GM19463 (cell line): ENCODE measurements around the gene CD72.
"Not testable (repeated sequence)": the region's sequence is repeated elsewhere in the genome, so short reads cannot be mapped to it uniquely, and the experiment has no call there.

Source experiments
- ATAC-seq: cut with Tn5 transposase; IDR thresholded peaks from one replicate; pipeline ENCODE4 v1.9.1; 2021; ENCODE audit warnings: mild to moderate bottlenecking, moderate library complexity; ENCODE audit not compliant: unreplicated experiment

The CD72 gene

DNA sequence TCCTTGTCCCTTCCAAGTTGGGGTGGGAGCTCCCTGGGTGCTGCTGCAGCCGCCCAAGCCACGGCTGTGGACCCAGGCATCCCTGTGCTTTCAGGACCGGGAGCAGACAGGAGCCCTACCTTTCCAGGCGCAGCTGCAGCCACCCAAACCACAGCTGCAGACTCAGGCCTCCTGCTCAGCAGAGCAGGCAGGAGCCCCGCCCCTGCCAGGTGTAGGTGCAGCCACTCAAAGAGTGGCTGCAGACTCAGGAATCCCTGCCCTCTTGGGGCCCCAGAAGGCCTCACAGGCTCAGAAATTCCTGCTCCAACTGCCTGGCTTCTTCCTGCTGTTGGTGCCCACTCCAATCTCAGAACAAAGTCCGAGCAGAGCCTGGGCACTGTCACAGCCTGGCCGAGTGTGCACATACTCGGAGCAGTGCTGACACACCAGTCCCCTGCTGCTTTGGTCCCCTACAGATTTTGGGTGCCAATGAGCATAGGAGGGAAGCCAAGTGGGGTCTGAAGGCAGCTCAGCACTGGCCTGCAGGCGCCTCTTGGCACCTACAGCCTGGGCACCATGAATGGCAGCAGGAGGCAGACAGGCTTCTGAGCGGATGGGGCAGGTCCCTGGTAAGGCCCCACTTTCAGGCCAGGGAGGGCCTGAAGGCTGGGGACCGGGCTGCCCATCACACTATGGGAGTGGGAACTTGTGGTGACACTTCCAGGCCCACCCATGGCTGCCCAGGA is 19.2 kb downstream of the CD72 start:
- ATAC-seq, result no peak

DNA sequence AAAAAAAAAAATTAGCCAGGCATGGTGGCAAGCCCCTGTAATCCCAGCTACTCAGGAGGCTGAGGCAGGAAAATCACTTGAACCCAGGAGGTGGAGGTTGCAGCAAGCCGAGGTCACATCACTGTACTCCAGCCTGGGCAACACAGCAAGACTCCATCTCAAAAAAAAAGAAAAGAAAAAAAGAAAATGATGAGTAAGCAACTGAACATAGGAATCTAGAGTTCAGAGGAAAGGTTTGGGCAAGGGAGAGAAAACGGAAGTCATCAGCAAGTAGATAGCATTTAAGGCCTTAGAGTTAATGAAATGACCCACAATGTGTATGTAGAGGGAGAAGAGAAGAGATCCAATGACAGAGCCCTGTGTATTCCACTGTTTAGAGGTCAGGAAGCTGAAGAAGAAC is 21.3 kb downstream of the CD72 start:
- ATAC-seq, result not testable (repeated sequence)

DNA sequence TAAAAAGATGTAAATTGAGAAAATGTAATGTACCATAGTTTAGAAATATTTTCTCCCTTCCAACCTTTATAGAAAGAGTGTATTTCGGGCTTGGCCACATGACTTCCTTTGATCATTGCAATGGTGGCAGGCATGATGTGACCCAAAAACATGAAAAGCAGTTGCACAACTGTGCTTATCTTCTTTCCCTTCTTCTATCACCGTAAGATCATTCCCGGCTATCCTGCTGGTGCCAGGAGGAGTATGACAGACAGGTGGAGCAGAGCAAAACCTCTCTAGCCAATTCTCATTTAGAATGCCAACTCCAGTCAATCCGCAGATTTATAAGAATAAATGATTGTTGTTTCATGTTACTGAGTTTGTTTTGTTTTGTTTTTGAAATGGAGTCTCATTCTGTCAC is 23.7 kb downstream of the CD72 start:
- no peak for ATAC-seq

- no peak for ATAC-seq
These were observed 24.6 kb downstream of the CD72 start for GRCh38 chr9:35593581-35593980.

DNA sequence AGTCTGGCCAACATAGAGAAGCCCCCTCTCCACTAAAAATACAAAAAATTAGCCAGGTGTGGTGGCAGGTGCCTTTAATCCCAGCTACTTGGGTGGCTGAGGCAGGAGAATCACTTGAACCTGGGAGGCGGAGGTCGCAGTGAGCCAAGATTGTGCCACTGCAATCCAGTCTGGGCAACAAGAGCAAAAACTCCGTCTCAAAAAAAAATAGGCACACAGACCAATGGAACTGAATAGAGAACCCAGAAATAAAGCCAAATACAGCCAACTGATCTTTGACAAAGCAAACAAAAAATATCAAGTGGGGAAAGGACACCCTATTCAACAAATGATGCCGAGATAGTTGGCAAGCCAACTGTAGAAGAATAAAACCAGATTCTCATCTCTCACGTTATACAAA is 29.7 kb downstream of the CD72 start:
- not testable (repeated sequence) for ATAC-seq

DNA sequence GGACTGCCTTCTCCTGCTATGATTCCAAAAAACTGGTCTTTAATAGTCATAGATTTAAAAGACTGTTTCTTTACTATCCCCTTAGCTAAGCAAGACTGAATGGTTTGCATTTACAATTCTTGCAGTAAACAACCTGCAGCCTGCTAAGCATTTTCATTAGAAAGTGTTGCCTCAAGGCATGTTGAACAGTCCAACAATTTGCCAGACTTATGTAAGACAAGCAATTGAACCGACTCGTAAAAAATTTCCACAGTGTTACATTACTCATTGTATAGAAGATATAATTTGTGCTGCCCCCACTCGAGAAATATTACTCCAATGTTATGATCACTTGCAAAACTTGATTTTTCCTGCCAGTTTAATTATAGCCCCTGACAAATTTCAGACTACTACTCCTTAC is 33.5 kb downstream of the CD72 start:
- ATAC-seq, result not testable (repeated sequence)

DNA sequence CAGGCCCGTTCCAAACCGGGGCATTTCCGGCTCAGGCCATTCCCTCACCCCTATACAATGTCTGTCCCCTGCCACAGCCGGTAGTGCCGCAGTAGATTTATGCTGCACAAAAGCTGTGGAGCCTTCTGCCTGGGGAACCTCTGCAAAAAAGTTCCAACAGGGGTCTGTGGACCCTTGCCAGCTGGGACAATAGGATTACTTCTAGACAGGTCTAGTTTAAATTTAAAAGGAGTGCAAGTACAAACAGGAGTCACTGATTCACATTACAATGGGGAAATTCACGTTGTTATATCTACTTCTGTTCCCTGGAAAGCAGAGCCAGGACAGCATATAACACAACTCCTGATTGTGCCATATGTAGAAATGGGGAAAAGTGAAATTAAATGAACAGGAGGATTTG is 34.7 kb downstream of the CD72 start:
- not testable (repeated sequence) for ATAC-seq

DNA sequence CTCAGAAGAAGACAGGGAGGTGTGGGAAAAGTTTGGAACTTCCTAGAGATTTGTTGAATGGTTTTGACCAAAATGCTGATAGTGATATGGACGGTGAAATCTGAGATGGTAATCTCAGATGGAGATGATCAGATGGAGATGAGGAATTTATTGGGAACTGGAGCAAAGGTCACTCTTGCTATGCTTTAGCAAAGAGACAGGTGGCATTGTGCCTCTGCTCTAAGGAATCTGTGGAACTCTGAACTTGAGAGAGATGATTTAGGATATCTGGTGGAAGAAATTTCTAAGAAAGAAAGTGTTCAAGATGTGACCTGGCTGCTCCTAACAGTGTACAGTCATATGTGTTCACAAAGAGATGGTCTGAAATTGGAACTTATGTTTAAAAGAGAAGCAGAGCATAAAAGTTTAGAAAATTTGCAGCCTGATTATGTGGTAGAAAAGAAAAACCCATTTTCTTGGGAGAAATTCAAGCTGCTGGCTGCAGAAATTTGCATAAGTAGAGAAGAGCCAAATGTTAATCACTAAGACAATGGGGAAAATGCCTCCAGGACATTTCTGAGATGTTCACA is 38.5 kb downstream of the CD72 start:
- ATAC-seq, result not testable (repeated sequence)

GRCh38 chr9:35579130-35579529 is 39.1 kb downstream of the CD72 start:
- no peak for ATAC-seq

DNA sequence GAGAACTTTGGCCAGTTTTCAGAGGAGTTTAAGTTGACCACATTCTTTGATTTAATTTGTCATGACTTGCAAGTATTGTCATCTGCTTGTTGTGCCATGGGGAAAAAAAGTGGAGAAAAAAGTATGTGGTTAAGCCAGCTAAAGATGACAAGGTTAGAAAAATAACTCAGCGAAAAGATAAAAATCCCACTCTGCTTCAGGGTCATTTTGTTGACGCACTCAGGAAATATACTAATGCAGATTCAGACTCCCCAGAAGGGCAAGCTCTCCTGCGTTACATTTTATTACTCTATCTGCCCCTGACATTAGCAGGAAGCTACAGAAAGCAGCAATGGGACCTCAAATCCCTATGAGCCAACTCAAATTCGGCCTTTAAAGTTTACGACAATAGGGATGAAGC is 40.7 kb downstream of the CD72 start:
- no peak for ATAC-seq

DNA sequence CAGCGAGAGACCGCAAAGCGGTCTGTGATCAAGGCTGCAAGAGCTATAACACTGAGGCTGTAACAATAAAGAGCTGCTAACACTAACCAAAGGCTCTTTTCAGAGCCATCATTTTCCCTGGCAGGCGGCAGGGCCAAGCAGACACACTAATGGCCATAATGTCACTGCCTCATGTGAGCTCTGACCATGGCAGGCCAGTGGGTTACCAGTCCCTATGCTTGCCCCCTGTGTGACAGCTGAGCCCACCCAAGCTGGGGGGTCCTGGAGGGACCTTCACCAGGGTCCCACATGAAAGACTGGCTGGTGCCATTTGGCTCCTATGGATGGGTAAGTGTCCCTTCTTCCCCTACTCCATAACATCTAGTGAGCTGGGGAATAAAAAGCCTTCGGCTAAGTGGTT is 42.7 kb downstream of the CD72 start:
- ATAC-seq, result no peak

DNA sequence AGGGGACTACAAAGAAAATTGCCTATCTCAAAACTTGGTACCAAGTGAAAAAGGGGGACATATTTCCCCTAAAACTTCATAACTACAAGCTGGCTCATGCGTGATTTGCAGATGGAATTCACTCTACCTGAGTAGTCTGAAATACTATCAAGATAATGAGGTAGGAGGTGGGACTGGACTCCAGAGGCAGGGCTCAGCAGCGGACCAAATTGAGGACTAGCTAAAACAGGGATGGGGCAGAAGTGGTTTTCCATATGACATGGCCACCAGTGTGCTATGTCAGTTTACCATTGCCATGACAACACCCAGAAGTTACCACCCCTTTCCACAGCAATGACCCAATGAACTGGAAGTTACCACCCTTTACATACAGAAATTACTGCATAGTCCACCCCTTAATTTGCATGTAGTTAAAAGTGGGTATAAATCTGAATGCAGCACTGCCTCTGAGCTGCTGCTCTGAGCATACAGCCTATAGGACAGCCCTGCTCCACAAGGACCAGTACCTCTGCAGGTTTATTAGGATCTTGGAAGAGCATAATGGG is 43.6 kb downstream of the CD72 start:
- ATAC-seq, result no peak

- ATAC-seq, result no peak
These were observed 47.3 kb downstream of the CD72 start for GRCh38 chr9:35570709-35571504.

DNA sequence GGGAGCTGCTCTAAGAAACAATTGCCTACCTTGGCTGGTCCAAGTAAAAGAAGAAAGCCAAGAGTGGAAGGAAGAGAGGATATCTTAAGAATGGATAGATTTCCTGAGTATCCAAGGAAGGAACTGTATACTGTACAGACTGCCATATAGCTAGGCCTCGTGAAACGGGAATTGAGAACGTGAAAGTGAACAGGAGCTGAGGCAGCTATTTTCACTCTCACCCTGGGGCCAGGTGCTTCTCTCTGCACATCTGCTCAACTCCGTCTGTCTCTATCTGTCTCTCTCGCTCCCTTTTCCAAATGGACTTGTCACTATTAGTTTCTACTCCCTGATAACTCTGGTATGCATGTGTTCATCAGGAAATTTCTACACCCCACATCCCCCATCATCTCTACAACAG is 49.0 kb downstream of the CD72 start:
- ATAC-seq, result no peak

- no peak for ATAC-seq
These were observed 50.0 kb downstream of the CD72 start for GRCh38 chr9:35568196-35568595.

GRCh38 chr9:35566417-35566816 is 51.8 kb downstream of the CD72 start:
- no peak for ATAC-seq

DNA sequence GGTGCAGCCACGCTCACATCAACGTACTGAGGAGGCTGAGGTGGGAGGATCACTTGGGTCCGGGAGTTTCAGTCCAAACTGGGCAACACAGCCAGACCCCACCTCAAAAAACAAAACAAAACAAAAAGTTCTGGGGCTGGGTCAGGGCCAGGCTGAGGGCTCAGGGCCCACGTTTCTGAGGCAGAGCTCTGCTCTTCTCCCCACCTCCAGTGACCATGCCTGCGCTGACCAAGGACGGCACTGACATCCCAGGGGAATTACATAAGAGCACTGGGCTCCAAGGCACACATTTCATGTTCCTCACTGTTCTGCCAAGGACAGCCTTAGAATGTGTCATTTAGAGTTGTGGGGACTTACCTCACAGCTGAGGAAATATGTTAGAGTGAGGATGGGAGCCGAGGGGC is 53.6 kb downstream of the CD72 start:
- ATAC-seq, result no peak

GRCh38 chr9:35563791-35564197 is 54.4 kb downstream of the CD72 start:
- ATAC-seq, result no peak

- ATAC-seq, result no peak
These were observed 55.1 kb downstream of the CD72 start for GRCh38 chr9:35562895-35563780.

GRCh38 chr9:35561468-35562261 is 56.5 kb downstream of the CD72 start:
- no peak for ATAC-seq
